SK-N-SH treated with all-trans-retinoic acid at 6 μM for 48 hours (cell line): ENCODE results near the gene MYO3B.

Source experiments
- ATAC-seq: fragments of 200-7000 bp; cut with Tn5 transposase; 3 replicates; pipeline ENCODE4 v1.9.1; 2020; ENCODE audit warnings: mild to moderate bottlenecking, moderate library complexity
- ARNTL ChIP-seq: fragments of 450-650 bp; formaldehyde crosslinking; IDR thresholded peaks from 2 replicates; pipeline ENCODE4 v1.5.0; 2020; ENCODE audit warnings: low read depth, mild to moderate bottlenecking, moderate library complexity, borderline replicate concordance
- BACH2 ChIP-seq: fragments of 250-450 bp; sonication (Bioruptor Pico); IDR thresholded peaks from 2 replicates; pipeline ENCODE4 v1.9.0; 2021; ENCODE audit warnings: mild to moderate bottlenecking, borderline replicate concordance
- CSDC2 ChIP-seq: fragments of 250-450 bp; sonication (Bioruptor Pico); IDR thresholded peaks from 2 replicates; pipeline ENCODE4 v1.5.0; 2020; ENCODE audit warnings: mild to moderate bottlenecking, moderate library complexity
- ESRRG ChIP-seq: fragments of 250-450 bp; sonication (Bioruptor Pico); IDR thresholded peaks from 2 replicates; pipeline ENCODE4 v1.6.1; 2021; ENCODE audit warnings: mild to moderate bottlenecking
- GLIS3 ChIP-seq: fragments of 250-450 bp; sonication (Bioruptor Pico); IDR thresholded peaks from 2 replicates; pipeline ENCODE4 v1.5.0; 2020; ENCODE audit warnings: mild to moderate bottlenecking, moderate library complexity
- ISL1 ChIP-seq: fragments of 250-450 bp; sonication (Bioruptor Pico); IDR thresholded peaks from 2 replicates; pipeline ENCODE4 v2.1.2; 2022; ENCODE audit warnings: mild to moderate bottlenecking, moderate library complexity
- OSR1 ChIP-seq: fragments of 250-450 bp; sonication (Bioruptor Pico); IDR thresholded peaks from 2 replicates; pipeline ENCODE4 v1.8.0; 2022; ENCODE audit warnings: moderate library complexity, mild to moderate bottlenecking, inconsistent platforms
- PPARA ChIP-seq: fragments of 250-450 bp; sonication (Bioruptor Pico); IDR thresholded peaks from 2 replicates; pipeline ENCODE4 v1.5.0; 2020; ENCODE audit warnings: mild to moderate bottlenecking, borderline replicate concordance
- RARB ChIP-seq: fragments of 250-450 bp; sonication (Bioruptor Pico); IDR thresholded peaks from 2 replicates; pipeline ENCODE4 v1.8.0; 2021; ENCODE audit warnings: mild to moderate bottlenecking, moderate library complexity
- SNAI2 ChIP-seq: fragments of 250-450 bp; sonication (Bioruptor Pico); IDR thresholded peaks from 2 replicates; pipeline ENCODE4 v1.5.0; 2020; ENCODE audit warnings: mild to moderate bottlenecking, moderate library complexity
- TCF4 ChIP-seq: fragments of 250-450 bp; sonication (Bioruptor Pico); IDR thresholded peaks from 2 replicates; pipeline ENCODE4 v1.8.0; 2021; ENCODE audit warnings: mild to moderate bottlenecking, moderate library complexity, borderline replicate concordance
- TOX ChIP-seq: fragments of 250-450 bp; sonication (Bioruptor Pico); IDR thresholded peaks from 2 replicates; pipeline ENCODE4 v1.8.0; 2021; ENCODE audit warnings: mild to moderate bottlenecking, moderate library complexity, borderline replicate concordance
- ZC3H10 ChIP-seq: fragments of 250-450 bp; sonication (Bioruptor Pico); IDR thresholded peaks from 2 replicates; pipeline ENCODE4 v1.5.1; 2021; ENCODE audit warnings: mild to moderate bottlenecking, moderate library complexity
- ZFP3 ChIP-seq: fragments of 250-450 bp; sonication (Bioruptor Pico); IDR thresholded peaks from 2 replicates; pipeline ENCODE4 v1.5.0; 2020; ENCODE audit warnings: mild to moderate bottlenecking, moderate library complexity
- ZFP30 ChIP-seq: fragments of 450-650 bp; formaldehyde crosslinking; IDR thresholded peaks from 2 replicates; pipeline ENCODE4 v1.5.0; 2022; ENCODE audit warnings: mild to moderate bottlenecking, moderate library complexity
- ZNF565 ChIP-seq: fragments of 450-650 bp; formaldehyde crosslinking; conservative IDR thresholded peaks from 2 replicates; pipeline ENCODE4 v1.5.0; 2020; ENCODE audit warnings: low read depth, mild to moderate bottlenecking, moderate library complexity
- ZNF70 ChIP-seq: fragments of 450-650 bp; formaldehyde crosslinking; IDR thresholded peaks from 2 replicates; pipeline ENCODE4 v1.5.0; 2020; ENCODE audit warnings: mild to moderate bottlenecking, moderate library complexity
- ZNF8 ChIP-seq: fragments of 450-650 bp; formaldehyde crosslinking; IDR thresholded peaks from 2 replicates; pipeline ENCODE4 v1.5.0; 2020; ENCODE audit warnings: mild to moderate bottlenecking, moderate library complexity
- TF ChIP-seq, protein P1 (sequence below): fragments of 250-450 bp; sonication (Bioruptor Pico); IDR thresholded peaks from 2 replicates; pipeline ENCODE4 v1.8.0; 2020; ENCODE audit warnings: mild to moderate bottlenecking, moderate library complexity, borderline replicate concordance
- TF ChIP-seq, protein P2 (sequence below): fragments of 250-450 bp; sonication (Bioruptor Pico); IDR thresholded peaks from 2 replicates; pipeline ENCODE4 v1.5.1; 2020; ENCODE audit warnings: low read depth, mild to moderate bottlenecking, moderate library complexity
- TF ChIP-seq, protein P3 (sequence below): fragments of 250-450 bp; sonication (Bioruptor Pico); IDR thresholded peaks from 2 replicates; pipeline ENCODE4 v1.5.0; 2020; ENCODE audit warnings: mild to moderate bottlenecking, moderate library complexity
- TF ChIP-seq, protein P4 (sequence below): fragments of 250-450 bp; sonication (Bioruptor Pico); IDR thresholded peaks from 2 replicates; pipeline ENCODE4 v1.8.0; 2021; ENCODE audit warnings: low read depth, mild to moderate bottlenecking, moderate library complexity, borderline replicate concordance
- TF ChIP-seq, protein P5 (sequence below): fragments of 250-450 bp; sonication (Bioruptor Pico); IDR thresholded peaks from 2 replicates; pipeline ENCODE4 v1.5.1; 2021; ENCODE audit warnings: mild to moderate bottlenecking, moderate library complexity

The MYO3B gene

DNA sequence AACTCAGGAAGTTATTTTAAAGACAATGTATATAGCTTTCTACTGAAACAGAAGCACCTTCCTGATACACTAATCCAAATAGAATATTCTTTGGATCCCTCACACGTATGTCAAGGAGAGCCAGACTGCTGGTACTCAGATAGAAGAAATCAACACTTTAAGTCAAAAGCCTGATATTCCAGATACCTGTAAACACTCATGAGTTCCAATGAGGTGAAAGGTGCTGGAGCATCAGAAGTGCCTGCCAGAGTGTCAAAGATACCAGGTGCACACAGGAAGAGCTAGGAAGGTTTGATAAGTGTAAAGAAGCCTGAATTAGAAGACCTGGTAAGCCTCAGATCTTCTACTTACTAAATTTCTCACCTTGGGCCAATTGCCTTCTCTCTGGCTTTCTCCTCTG, 310.9 kb downstream of the MYO3B start:
- TF ChIP-seq ZFP3 (no peak), ESRRG (CRISPR knock-in tag) (no peak), ZNF565 (no peak), ARNTL (CRISPR knock-in tag) (no peak), SNAI2 (CRISPR knock-in tag) (no peak), PPARA (CRISPR knock-in tag) (no peak), TOX (CRISPR knock-in tag) (no peak)
- TF ChIP-seq, protein P1, sequence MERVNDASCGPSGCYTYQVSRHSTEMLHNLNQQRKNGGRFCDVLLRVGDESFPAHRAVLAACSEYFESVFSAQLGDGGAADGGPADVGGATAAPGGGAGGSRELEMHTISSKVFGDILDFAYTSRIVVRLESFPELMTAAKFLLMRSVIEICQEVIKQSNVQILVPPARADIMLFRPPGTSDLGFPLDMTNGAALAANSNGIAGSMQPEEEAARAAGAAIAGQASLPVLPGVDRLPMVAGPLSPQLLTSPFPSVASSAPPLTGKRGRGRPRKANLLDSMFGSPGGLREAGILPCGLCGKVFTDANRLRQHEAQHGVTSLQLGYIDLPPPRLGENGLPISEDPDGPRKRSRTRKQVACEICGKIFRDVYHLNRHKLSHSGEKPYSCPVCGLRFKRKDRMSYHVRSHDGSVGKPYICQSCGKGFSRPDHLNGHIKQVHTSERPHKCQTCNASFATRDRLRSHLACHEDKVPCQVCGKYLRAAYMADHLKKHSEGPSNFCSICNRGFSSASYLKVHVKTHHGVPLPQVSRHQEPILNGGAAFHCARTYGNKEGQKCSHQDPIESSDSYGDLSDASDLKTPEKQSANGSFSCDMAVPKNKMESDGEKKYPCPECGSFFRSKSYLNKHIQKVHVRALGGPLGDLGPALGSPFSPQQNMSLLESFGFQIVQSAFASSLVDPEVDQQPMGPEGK (CRISPR knock-in tag), result no peak
- TF ChIP-seq, all 23 proteins: peak for 0
- no peak for ATAC-seq

DNA sequence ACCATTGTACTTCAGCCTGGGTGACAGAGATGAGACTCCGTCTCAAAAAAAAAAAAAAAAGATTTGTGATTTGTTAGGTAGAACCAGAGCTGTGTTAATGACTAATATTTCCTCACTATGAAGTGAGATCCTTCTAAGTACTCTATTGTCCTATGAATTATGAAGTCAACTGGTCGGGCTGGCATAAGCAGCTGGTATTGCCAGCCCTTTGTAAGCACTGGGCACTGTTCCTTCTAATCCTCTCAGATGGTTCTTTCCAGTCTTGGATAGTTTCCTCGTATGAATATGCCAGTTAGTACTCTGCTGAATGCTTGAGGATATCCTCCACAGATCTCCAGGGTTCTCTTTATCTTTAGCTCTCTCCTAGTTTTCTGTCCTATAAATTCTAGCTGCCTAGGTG, 314.1 kb downstream of the MYO3B start:
- TF ChIP-seq CSDC2 (no peak), ISL1 (CRISPR knock-in tag) (no peak), ZNF565 (no peak), ZFP30 (CRISPR knock-in tag) (no peak)
- TF ChIP-seq, protein P2, sequence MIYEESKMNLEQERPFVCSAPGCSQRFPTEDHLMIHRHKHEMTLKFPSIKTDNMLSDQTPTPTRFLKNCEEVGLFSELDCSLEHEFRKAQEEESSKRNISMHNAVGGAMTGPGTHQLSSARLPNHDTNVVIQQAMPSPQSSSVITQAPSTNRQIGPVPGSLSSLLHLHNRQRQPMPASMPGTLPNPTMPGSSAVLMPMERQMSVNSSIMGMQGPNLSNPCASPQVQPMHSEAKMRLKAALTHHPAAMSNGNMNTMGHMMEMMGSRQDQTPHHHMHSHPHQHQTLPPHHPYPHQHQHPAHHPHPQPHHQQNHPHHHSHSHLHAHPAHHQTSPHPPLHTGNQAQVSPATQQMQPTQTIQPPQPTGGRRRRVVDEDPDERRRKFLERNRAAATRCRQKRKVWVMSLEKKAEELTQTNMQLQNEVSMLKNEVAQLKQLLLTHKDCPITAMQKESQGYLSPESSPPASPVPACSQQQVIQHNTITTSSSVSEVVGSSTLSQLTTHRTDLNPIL, result no peak
- no peak for ATAC-seq

DNA sequence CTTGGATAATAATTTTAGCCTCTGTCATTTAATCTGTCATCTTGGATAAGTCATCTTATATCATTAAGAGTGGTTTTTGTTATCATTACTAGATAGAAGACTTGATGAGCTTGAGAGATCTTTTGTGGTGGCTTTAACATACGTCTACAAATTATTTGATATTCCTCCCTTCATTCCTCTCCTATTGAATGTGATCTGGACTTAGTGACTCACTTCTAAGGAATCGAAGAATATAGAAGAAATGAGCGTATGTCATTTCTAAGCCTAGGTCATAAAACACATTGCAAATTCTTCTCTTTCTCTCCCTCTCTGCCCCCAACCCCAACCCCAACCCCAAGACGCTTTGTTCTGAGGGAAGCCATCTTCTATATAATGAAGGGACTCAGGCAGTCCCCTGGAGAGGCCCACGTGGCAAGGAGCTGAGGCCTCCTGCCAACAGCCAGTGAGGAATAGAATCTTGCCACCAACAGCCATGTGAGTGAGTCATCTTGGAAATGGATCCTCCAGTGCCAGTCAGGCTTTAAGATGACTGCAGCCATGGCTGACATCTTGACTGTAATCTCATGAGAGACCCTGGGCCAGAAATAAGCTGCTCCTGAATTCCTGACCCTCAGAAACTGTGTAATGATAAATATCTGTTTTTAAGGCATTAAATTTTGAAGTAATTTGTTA, 315.6 kb downstream of the MYO3B start:
- peak; percentile 60 for ATAC-seq
- TF ChIP-seq BACH2, result no peak
- no peak for TF ChIP-seq ZC3H10 (CRISPR knock-in tag)
- TF ChIP-seq ISL1 (CRISPR knock-in tag), result peak; percentile 18

DNA sequence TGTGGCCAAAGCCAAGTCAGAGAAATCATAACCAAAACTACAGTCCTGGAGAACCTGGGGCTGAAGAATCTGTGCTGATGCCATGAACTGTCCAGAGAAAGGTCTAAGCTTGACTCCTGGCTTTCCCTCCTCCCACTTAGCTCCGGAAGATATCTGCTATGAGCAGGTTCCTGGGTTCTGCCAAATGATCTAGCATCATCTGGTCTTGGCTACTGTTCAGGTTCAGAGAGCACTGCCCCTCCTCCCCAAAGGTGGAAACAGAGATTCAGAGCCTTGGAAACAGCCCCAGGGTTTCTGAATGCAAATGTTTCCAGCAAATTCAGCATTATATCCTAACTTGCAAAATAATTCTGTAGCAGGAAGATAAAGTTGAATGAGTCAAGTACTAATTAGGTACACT, 317.9 kb downstream of the MYO3B start:
- no peak for ATAC-seq
- TF ChIP-seq, protein P3, sequence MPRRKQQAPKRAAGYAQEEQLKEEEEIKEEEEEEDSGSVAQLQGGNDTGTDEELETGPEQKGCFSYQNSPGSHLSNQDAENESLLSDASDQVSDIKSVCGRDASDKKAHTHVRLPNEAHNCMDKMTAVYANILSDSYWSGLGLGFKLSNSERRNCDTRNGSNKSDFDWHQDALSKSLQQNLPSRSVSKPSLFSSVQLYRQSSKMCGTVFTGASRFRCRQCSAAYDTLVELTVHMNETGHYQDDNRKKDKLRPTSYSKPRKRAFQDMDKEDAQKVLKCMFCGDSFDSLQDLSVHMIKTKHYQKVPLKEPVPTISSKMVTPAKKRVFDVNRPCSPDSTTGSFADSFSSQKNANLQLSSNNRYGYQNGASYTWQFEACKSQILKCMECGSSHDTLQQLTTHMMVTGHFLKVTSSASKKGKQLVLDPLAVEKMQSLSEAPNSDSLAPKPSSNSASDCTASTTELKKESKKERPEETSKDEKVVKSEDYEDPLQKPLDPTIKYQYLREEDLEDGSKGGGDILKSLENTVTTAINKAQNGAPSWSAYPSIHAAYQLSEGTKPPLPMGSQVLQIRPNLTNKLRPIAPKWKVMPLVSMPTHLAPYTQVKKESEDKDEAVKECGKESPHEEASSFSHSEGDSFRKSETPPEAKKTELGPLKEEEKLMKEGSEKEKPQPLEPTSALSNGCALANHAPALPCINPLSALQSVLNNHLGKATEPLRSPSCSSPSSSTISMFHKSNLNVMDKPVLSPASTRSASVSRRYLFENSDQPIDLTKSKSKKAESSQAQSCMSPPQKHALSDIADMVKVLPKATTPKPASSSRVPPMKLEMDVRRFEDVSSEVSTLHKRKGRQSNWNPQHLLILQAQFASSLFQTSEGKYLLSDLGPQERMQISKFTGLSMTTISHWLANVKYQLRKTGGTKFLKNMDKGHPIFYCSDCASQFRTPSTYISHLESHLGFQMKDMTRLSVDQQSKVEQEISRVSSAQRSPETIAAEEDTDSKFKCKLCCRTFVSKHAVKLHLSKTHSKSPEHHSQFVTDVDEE (CRISPR knock-in tag), result no peak
- TF ChIP-seq ZNF8 (CRISPR knock-in tag) (no peak), ZNF70 (CRISPR knock-in tag) (no peak), PPARA (CRISPR knock-in tag) (no peak), ZFP3 (no peak), OSR1 (CRISPR knock-in tag) (no peak), GLIS3 (CRISPR knock-in tag) (no peak), ZC3H10 (CRISPR knock-in tag) (no peak), ISL1 (CRISPR knock-in tag) (no peak), ZNF565 (no peak), TCF4 (no peak), ZFP30 (CRISPR knock-in tag) (no peak), ARNTL (CRISPR knock-in tag) (no peak), ESRRG (CRISPR knock-in tag) (no peak), TOX (CRISPR knock-in tag) (no peak), RARB (CRISPR knock-in tag) (no peak)
- TF ChIP-seq, protein P2, result no peak
- TF ChIP-seq, protein P4, sequence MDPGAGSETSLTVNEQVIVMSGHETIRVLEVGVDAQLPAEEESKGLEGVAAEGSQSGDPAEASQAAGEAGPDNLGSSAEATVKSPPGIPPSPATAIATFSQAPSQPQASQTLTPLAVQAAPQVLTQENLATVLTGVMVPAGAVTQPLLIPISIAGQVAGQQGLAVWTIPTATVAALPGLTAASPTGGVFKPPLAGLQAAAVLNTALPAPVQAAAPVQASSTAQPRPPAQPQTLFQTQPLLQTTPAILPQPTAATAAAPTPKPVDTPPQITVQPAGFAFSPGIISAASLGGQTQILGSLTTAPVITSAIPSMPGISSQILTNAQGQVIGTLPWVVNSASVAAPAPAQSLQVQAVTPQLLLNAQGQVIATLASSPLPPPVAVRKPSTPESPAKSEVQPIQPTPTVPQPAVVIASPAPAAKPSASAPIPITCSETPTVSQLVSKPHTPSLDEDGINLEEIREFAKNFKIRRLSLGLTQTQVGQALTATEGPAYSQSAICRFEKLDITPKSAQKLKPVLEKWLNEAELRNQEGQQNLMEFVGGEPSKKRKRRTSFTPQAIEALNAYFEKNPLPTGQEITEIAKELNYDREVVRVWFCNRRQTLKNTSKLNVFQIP (CRISPR knock-in tag), result no peak
- TF ChIP-seq, protein P5, sequence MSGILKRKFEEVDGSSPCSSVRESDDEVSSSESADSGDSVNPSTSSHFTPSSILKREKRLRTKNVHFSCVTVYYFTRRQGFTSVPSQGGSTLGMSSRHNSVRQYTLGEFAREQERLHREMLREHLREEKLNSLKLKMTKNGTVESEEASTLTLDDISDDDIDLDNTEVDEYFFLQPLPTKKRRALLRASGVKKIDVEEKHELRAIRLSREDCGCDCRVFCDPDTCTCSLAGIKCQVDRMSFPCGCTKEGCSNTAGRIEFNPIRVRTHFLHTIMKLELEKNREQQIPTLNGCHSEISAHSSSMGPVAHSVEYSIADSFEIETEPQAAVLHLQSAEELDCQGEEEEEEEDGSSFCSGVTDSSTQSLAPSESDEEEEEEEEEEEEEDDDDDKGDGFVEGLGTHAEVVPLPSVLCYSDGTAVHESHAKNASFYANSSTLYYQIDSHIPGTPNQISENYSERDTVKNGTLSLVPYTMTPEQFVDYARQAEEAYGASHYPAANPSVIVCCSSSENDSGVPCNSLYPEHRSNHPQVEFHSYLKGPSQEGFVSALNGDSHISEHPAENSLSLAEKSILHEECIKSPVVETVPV (CRISPR knock-in tag), result no peak
- TF ChIP-seq, all 23 proteins: peak for 0
